Putamen (tissue), 1 donor: Measurements from ENCODE around the gene MEP1B.
"Not testable (repeated sequence)": the region's sequence is repeated elsewhere in the genome, so short reads cannot be mapped to it uniquely, and the experiment has no call there.

Experiments used
- DNase-seq: peaks from one replicate; pipeline ENCODE4 v3.0.0-alpha.2; 2016; ENCODE audit warnings: low spot score

The MEP1B gene

GRCh38 chr18:32209685-32210445 lies 20.0 kb downstream of the MEP1B start:
- no peak for DNase-seq

GRCh38 chr18:32213693-32214092 lies 23.9 kb downstream of the MEP1B start:
- no peak for DNase-seq

- DNase-seq: no peak
These were observed 26.6 kb downstream of the MEP1B start for GRCh38 chr18:32216390-32216789.

- no peak for DNase-seq
These were observed 29.7 kb downstream of the MEP1B start for GRCh38 chr18:32219431-32220018.

GRCh38 chr18:32233348-32233747 lies 43.5 kb downstream of the MEP1B start:
- not testable (repeated sequence) for DNase-seq

- DNase-seq: no peak
These were observed 47.2 kb downstream of the MEP1B start for GRCh38 chr18:32237049-32237448.

GRCh38 chr18:32238635-32239268 lies 48.9 kb downstream of the MEP1B start:
- DNase-seq: no peak

- no peak for DNase-seq
These were observed 52.6 kb downstream of the MEP1B start for GRCh38 chr18:32242395-32242794.

GRCh38 chr18:32243358-32243757 lies 53.5 kb downstream of the MEP1B start:
- no peak for DNase-seq

- no peak for DNase-seq
These were observed 55.0 kb downstream of the MEP1B start for GRCh38 chr18:32244881-32245280.

GRCh38 chr18:32249147-32249929 lies 59.5 kb downstream of the MEP1B start:
- no peak for DNase-seq

GRCh38 chr18:32251466-32251865 lies 61.6 kb downstream of the MEP1B start:
- no peak for DNase-seq

- DNase-seq: no peak
These were observed 62.5 kb downstream of the MEP1B start for GRCh38 chr18:32252141-32252860.

GRCh38 chr18:32255570-32255969 lies 65.7 kb downstream of the MEP1B start:
- DNase-seq: no peak

- DNase-seq: no peak
These were observed 67.4 kb downstream of the MEP1B start for GRCh38 chr18:32257084-32257785.

- no peak for DNase-seq
These were observed 68.3 kb downstream of the MEP1B start for GRCh38 chr18:32258148-32258547.

GRCh38 chr18:32258558-32259204 lies 68.8 kb downstream of the MEP1B start:
- no peak for DNase-seq

GRCh38 chr18:32259553-32259952 lies 69.7 kb downstream of the MEP1B start:
- no peak for DNase-seq

- DNase-seq: no peak
These were observed 71.2 kb downstream of the MEP1B start for GRCh38 chr18:32261003-32261402.

GRCh38 chr18:32262092-32262491 lies 72.3 kb downstream of the MEP1B start:
- DNase-seq: no peak

- no peak for DNase-seq
These were observed 74.6 kb downstream of the MEP1B start for GRCh38 chr18:32264401-32264800.
